HG03135 (cell line): Measurements from ENCODE around the gene CD200R1L.

Source experiments
- ATAC-seq: cut with Tn5 transposase; IDR thresholded peaks from one replicate; pipeline ENCODE4 v1.9.1; 2021; ENCODE audit warnings: mild to moderate bottlenecking, moderate library complexity; ENCODE audit not compliant: unreplicated experiment

Gene CD200R1L

DNA sequence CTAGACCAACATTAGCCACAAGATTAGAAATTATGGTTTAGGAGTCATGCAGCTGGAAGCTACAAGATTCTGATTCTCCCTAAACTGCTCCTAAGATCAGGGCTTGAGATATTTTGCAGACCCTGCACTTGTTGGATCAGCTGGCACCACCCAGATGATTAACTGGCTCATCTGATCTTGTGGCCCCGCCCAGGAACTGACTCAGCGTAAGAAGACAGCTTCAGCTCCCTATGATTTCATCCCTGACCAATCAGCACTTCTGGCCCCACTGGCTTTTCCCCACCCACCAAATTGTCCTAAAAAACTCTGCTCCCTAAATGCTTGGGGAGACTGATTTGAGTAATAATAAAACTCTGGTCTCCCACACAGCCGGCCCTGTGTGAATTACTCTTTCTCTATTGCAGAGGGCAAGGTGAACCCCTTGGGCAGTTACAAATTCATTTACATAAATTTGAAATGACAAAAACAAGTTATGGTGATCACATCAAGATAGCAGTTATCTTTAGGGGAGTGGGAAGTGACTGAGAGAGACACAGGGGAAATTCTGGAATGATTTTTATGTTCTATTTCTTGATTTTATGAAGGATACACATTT is 76.5 kb downstream of the CD200R1L start:
- no peak for ATAC-seq

DNA sequence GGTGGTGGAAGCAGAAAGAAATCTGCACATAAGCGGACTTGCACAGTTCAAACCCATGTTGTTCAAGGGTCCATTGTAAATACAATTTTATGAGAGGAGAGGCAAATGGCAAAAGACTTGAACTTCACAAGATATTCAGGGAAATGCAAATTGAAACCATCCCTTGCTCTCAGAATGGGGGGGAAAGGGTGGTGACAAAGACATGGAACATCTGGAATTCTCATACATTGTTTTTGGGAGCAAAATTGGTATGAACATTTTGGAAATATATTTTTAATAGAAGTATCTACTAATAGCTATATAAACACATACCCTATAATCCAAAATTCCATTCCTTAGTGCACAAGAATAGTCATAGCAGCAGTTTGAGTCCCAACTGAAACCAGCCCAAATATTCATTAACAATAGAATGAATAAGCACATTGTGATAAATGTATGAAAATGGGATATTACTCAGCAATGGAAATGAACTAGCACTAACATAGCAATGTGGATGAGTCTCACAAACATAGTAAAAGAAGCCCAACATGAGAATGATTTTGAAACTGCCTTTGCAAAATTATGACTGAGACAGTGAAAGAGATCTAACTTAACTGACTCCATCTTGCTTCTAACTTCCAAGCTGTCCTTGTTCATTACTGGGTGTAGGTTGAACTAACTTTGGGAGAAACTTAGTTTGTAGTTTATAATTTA is 77.2 kb downstream of the CD200R1L start:
- no peak for ATAC-seq

DNA sequence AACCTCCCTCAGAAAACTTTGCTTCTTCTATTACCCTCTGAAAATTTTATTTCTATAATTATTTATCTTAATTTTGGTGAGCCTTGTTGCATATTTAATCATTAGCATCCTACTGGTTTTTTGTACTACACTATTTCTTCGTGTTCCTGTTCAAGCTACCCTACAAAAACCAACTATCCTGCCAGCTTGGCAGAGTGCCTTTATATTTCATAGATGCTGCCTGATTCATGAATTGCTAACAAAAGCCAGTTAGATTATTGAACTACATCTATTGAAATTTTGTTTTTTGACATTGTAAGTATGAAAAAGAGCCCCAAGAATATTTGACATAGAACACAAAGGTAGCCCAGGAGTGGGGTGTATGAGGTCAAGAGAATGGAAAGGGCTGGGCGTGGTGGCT is 78.9 kb downstream of the CD200R1L start:
- ATAC-seq, result no peak

DNA sequence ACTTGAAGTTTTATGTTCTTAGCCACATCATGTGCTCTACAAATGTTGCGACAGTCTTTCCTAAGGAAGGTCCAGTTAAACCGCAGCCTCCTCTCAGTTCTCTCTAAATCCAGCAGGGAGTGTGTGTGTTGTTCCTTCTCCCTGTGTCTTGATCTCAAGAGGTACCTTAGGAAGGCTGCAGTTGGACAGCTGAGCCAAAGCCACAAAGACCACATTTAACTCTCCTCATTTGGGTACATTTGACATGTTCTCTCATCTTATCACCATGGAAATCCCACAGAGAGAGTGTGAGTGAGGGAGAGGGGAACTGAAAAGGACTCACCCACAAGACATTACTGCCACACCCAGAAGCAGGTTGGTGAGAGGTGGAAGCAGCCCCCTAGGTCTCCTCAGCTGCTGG is 79.5 kb downstream of the CD200R1L start:
- ATAC-seq, result no peak
